OCI-LY3 (cell line): ENCODE data around the gene NR0B2.
"Not testable (repeated sequence)": the region's sequence is repeated elsewhere in the genome, so short reads cannot be mapped to it uniquely, and the experiment has no call there.

ENCODE experiments used
- H2AFZ ChIP-seq: fragments of 200-600, 300-600 bp; shearing (Covaris generic); 2 replicates; pipeline ENCODE4 v1.6.0; 2014; ENCODE audit warnings: antibody characterized with exemption, low read depth, low read length
- H3K27ac ChIP-seq: fragments of 200-600, 300-600 bp; sonication (generic); 2 replicates; pipeline ENCODE4 v1.5.1; 2014; ENCODE audit warnings: mild to moderate bottlenecking, low read length, moderate library complexity, mixed read lengths
- H3K27me3 ChIP-seq: fragments of 200-600, 300-600 bp; sonication (generic); 2 replicates; pipeline ENCODE4 v1.6.1; 2014; ENCODE audit warnings: low read depth, low read length, mixed read lengths
- H3K36me3 ChIP-seq: fragments of 200-600, 300-600 bp; sonication (generic); replicated peaks from 2 replicates; pipeline ENCODE3; 2014; ENCODE audit warnings: low read depth, low read length, mixed read lengths
- H3K4me1 ChIP-seq: fragments of 300-600, 200-600 bp; sonication (generic); 2 replicates; pipeline ENCODE4 v1.6.1; 2014; ENCODE audit warnings: low read length, mixed read lengths
- H3K4me2 ChIP-seq: fragments of 200-600, 300-600 bp; sonication (generic); 2 replicates; pipeline ENCODE4 v1.6.1; 2014; ENCODE audit warnings: low read length, mixed read lengths
- H3K4me3 ChIP-seq: fragments of 300-600, 200-600 bp; sonication (generic); 2 replicates; pipeline ENCODE4 v1.5.1; 2014; ENCODE audit warnings: antibody characterized with exemption, mild to moderate bottlenecking, low read length, moderate library complexity
- H3K79me2 ChIP-seq: fragments of 300-600, 200-600 bp; shearing (Covaris generic); 2 replicates; pipeline ENCODE4 v1.6.1; 2014; ENCODE audit warnings: mild to moderate bottlenecking, low read length, mixed read lengths
- H3K9ac ChIP-seq: fragments of 300-600, 200-600 bp; shearing (Covaris generic); 2 replicates; pipeline ENCODE4 v1.6.0; 2014; ENCODE audit warnings: mild to moderate bottlenecking, low read length, moderate library complexity
- H3K9me3 ChIP-seq: fragments of 200-600, 300-600 bp; shearing (Covaris generic); 2 replicates; pipeline ENCODE4 v1.6.1; 2014; ENCODE audit warnings: low read length, mixed read lengths; ENCODE audit not compliant: insufficient read depth
- H4K20me1 ChIP-seq: fragments of 200-600, 300-600 bp; sonication (generic); 2 replicates; pipeline ENCODE4 v1.6.1; 2016; ENCODE audit warnings: low read length, mixed read lengths; ENCODE audit not compliant: insufficient read depth
- CTCF ChIP-seq: fragments of 200-600, 300-600 bp; sonication (generic); IDR thresholded peaks from 2 replicates; pipeline ENCODE4 v1.5.1; 2014; ENCODE audit warnings: antibody characterized with exemption, low read length, low read depth
- EZH2phosphoT487 ChIP-seq: fragments of 200-600 bp; shearing (Covaris generic); IDR thresholded peaks from 2 replicates; pipeline ENCODE4 v1.6.1; 2018; ENCODE audit warnings: antibody characterized with exemption, mixed run types, low read depth

NR0B2 gene

GRCh38 chr1:26949926-26950319, 36.1 kb upstream of the NR0B2 start:
- Histone ChIP-seq H3K4me3 (no peak overlapping the region), H3K9ac (no peak overlapping the region), H3K4me1 (no peaks in the 10 kb centered on the region), H3K79me2 (no peaks in the 10 kb centered on the region), H3K27ac (no peak overlapping the region), H4K20me1 (no peaks in the 10 kb centered on the region), H3K9me3 (no peaks in the 10 kb centered on the region), H3K27me3 (no peaks in the 10 kb centered on the region), H3K36me3 (no peaks in the 10 kb centered on the region), H2AFZ (no peak overlapping the region), H3K4me2 (no peak overlapping the region)
- TF ChIP-seq CTCF: no peak
- no peak for TF ChIP-seq EZH2phosphoT487

GRCh38 chr1:26949266-26949925, 35.6 kb upstream of the NR0B2 start:
- Histone ChIP-seq H3K9ac (no peak overlapping the region), H3K79me2 (no peaks in the 10 kb centered on the region)

GRCh38 chr1:26948725-26949057, 34.9 kb upstream of the NR0B2 start:
- not testable (repeated sequence) for H3K4me2 ChIP-seq, H3K4me3 ChIP-seq, H2AFZ ChIP-seq, H3K27ac ChIP-seq, H3K27me3 ChIP-seq, H3K79me2 ChIP-seq, H3K4me1 ChIP-seq, H3K36me3 ChIP-seq, H4K20me1 ChIP-seq, H3K9me3 ChIP-seq, H3K9ac ChIP-seq

More at GRCh38 chr1:26949266-26949925, 35.6 kb upstream of the NR0B2 start:
- Histone ChIP-seq H2AFZ (no peak overlapping the region), H3K4me3 (no peak overlapping the region), H3K27ac (no peak overlapping the region), H3K27me3 (no peaks in the 10 kb centered on the region), H3K9me3 (no peaks in the 10 kb centered on the region), H4K20me1 (no peaks in the 10 kb centered on the region), H3K36me3 (no peaks in the 10 kb centered on the region), H3K4me1 (no peaks in the 10 kb centered on the region), H3K4me2 (no peak overlapping the region)
- TF ChIP-seq CTCF: no peak
- TF ChIP-seq EZH2phosphoT487: no peak

GRCh38 chr1:26946270-26946669, 32.5 kb upstream of the NR0B2 start:
- Histone ChIP-seq H3K9ac (no peak overlapping the region), H3K4me2 (no peak overlapping the region), H3K27me3 (no peaks in the 10 kb centered on the region), H3K27ac (no peak overlapping the region), H3K36me3 (peaks cover 5% of the 10 kb centered on the region), H3K79me2 (no peaks in the 10 kb centered on the region), H3K4me3 (no peak overlapping the region), H3K9me3 (no peaks in the 10 kb centered on the region), H3K4me1 (no peaks in the 10 kb centered on the region), H2AFZ (no peak overlapping the region), H4K20me1 (no peaks in the 10 kb centered on the region)
- TF ChIP-seq EZH2phosphoT487: no peak
- TF ChIP-seq CTCF: no peak
